Ovary (tissue), 3 donors: ENCODE measurements around the gene ZNF385D.

Source experiments
- CTCF ChIP-seq, 3 donors: fragments of 450-650 bp in 2 of 3; fragments of 200-600 bp in 1 of 3; IDR thresholded peaks; one replicate each; pipeline versions ENCODE4 v1.5.1 to v1.8.0; 2016 to 2022; ENCODE audit warnings: antibody characterized with exemption in 3 of 3, mild to moderate bottlenecking in 1 of 3
- POLR2A ChIP-seq: fragments of 450-650 bp; IDR thresholded peaks from one replicate; pipeline ENCODE4 v1.6.1; 2017; ENCODE audit warnings: antibody characterized with exemption, mild to moderate bottlenecking, moderate library complexity
- donor health status: DM: no; HTN: no; CAD: no.

- no peak for TF ChIP-seq CTCF (IDR thresholded peaks at IDR 0.05)
- no peak for TF ChIP-seq POLR2A
Observed at GRCh38 chr3:21783839-21784238, 32.8 kb upstream of the ZNF385D start.
